Osteoblast (primary cell): ENCODE measurements around the gene PRR23E. TPM values are rescaled to one million over a fixed set of nuclear protein-coding genes. Genes with fewer than 3 reads are reported as not detected.

ENCODE experiments used
- DNase-seq: peaks from one replicate; pipeline ENCODE4 v3.0.0; 2011; ENCODE audit warnings: low spot score, mixed read lengths; ENCODE audit not compliant: insufficient read length; ENCODE audit errors: missing footprints
- H2AFZ ChIP-seq: 2 replicates; pipeline ENCODE4 v1.6.0; 2011; ENCODE audit warnings: mild to moderate bottlenecking, low read length
- H3K27ac ChIP-seq: 2 replicates; pipeline ENCODE4 v1.5.1; 2011; ENCODE audit warnings: mild to moderate bottlenecking, low read depth, low read length, moderate library complexity
- H3K27me3 ChIP-seq: 2 replicates; pipeline ENCODE4 v1.6.0; 2012; ENCODE audit warnings: mild to moderate bottlenecking, control low read depth, inconsistent platforms, low read length, moderate library complexity; ENCODE audit not compliant: insufficient read depth
- H3K36me3 ChIP-seq: 2 replicates; pipeline ENCODE4 v1.5.1; 2011; ENCODE audit warnings: mild to moderate bottlenecking, low read length, control low read depth, moderate library complexity; ENCODE audit not compliant: insufficient read depth
- H3K4me1 ChIP-seq: 2 replicates; pipeline ENCODE4 v1.5.1; 2011; ENCODE audit warnings: mild to moderate bottlenecking, low read length, control low read depth, moderate library complexity; ENCODE audit not compliant: insufficient read depth
- H3K4me2 ChIP-seq: 2 replicates; pipeline ENCODE4 v1.6.0; 2011; ENCODE audit warnings: mild to moderate bottlenecking, low read length; ENCODE audit not compliant: insufficient read depth
- H3K4me3 ChIP-seq: fragments of 200-600 bp; sonication (generic); 3 replicates; pipeline ENCODE4 v1.5.1; 2012; ENCODE audit warnings: mild to moderate bottlenecking, low read length, inconsistent platforms; ENCODE audit not compliant: insufficient read depth
- H3K79me2 ChIP-seq: 2 replicates; pipeline ENCODE4 v1.6.0; 2012; ENCODE audit warnings: mild to moderate bottlenecking, low read length, control low read depth, inconsistent platforms; ENCODE audit not compliant: insufficient read depth
- H3K9me3 ChIP-seq: 2 replicates; pipeline ENCODE4 v1.5.1; 2011; ENCODE audit warnings: low read depth, low read length, control low read depth
- H4K20me1 ChIP-seq: 2 replicates; pipeline ENCODE4 v1.6.0; 2012; ENCODE audit warnings: mild to moderate bottlenecking, low read length, control low read depth; ENCODE audit not compliant: insufficient read depth
- total RNA-seq: library from RNA; depleted of rRNA; stranded (reverse); fragments of >200 nt; gene quantifications from 2 replicates; pipeline ENCODE4 v1.2.3, GENCODE V29; 2012
- TF ChIP-seq, protein P1 (sequence below): IDR thresholded peaks from 2 replicates; pipeline ENCODE4 v1.5.1; 2011; ENCODE audit warnings: mild to moderate bottlenecking, low read depth, low read length, moderate library complexity; ENCODE audit errors: extremely low read depth

Gene PRR23E
- total RNA-seq, 1 donor: not detected

DNA sequence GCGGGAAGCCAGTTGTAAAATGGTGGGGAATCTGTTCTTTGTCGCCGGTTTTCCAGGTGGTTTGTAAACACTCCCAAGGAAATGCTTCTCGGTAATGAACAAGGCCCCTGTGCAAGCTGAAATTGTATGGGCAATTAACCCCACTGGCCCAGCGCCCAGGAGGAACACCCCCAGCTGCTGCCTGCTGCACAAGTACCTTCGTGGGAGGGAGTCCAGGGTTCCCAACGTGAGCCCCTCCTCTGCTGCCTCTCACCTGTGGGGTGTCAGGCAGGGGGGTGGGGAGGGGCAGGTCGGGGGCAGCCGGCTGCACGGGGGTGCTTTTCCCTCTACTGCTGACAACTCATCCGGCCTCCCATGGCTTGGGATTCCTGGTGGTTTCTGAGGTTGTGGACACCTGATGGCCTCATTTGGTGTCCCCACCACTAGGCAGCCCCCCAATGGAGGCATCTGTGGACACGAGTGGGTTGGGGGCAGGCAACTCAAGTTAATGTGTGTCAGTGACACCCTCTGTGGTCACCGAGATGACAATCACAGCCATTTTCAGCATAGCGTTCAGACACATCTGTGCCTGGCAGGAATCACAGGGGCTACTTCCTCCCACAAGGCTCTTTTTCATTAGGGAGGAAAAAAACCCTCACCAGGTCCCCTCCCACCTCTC lies 35.6 kb upstream of the PRR23E start:
- Histone ChIP-seq H3K4me1 (peaks cover 2% of the 10 kb centered on the region), H3K36me3 (no peaks in the 10 kb centered on the region), H2AFZ (no peak overlapping the region), H3K4me3 (no peak overlapping the region), H3K27me3 (peaks cover 13% of the 10 kb centered on the region), H3K79me2 (no peaks in the 10 kb centered on the region), H4K20me1 (no peaks in the 10 kb centered on the region), H3K27ac (no peak overlapping the region), H3K4me2 (no peak overlapping the region), H3K9me3 (no peaks in the 10 kb centered on the region)
- TF ChIP-seq, protein P1, sequence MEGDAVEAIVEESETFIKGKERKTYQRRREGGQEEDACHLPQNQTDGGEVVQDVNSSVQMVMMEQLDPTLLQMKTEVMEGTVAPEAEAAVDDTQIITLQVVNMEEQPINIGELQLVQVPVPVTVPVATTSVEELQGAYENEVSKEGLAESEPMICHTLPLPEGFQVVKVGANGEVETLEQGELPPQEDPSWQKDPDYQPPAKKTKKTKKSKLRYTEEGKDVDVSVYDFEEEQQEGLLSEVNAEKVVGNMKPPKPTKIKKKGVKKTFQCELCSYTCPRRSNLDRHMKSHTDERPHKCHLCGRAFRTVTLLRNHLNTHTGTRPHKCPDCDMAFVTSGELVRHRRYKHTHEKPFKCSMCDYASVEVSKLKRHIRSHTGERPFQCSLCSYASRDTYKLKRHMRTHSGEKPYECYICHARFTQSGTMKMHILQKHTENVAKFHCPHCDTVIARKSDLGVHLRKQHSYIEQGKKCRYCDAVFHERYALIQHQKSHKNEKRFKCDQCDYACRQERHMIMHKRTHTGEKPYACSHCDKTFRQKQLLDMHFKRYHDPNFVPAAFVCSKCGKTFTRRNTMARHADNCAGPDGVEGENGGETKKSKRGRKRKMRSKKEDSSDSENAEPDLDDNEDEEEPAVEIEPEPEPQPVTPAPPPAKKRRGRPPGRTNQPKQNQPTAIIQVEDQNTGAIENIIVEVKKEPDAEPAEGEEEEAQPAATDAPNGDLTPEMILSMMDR: no peak
- no peak for DNase-seq

DNA sequence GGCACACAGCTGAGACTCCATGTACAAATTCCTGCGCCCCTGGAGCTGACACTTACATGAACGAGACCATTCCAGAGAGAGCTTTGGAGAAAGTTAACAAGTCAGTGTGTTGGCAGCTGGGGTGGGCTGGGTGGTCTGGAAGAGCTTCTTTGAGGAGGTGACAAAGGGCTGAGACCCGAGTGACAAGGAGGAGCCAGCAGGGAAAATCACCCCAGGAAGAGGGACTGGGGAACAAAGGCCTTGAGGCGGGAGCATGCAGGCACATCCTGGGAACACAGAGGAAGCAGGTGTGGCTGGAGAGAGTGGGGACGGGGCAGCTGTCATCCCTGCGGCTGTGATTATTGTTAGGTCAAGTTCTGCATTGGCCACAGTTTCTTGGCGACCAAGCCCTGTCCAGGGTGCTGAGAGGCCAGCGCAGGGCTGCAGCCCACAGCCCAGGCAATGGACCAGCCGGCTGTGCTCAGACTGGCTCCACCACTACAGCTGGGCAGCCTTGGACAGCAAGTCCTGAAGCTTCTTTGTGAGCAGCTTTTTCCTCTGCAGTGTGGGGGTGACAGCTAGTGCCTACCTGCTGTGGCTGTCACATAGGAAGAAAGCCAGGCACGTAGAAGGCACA lies 34.2 kb upstream of the PRR23E start:
- no peak overlapping the region for H2AFZ ChIP-seq
- TF ChIP-seq, protein P1: no peak

DNA sequence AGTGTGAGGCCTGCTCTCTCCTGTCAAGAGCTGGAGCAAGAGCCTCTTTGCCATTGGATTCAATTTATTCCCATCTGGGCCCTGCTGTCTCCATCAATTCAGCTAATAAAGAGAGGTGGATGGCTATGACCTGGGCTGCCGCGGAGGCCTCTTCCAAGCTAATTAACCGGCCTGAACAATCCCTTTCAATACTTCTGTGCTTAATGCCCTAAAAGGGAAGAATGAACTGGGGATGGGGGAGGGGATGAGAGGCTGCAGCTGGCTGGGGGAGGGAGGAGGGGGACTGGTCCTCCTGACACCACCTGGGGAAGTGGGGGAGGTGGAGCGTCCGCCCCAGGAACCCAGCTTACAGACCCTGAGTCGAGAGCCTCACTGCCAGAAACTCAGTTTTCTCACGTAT lies 33.4 kb upstream of the PRR23E start:
- no peak overlapping the region for H3K4me2 ChIP-seq
- no peaks in the 10 kb centered on the region for H3K4me1 ChIP-seq
- no peak overlapping the region for H2AFZ ChIP-seq
- no peaks in the 10 kb centered on the region for H3K9me3 ChIP-seq
- no peak overlapping the region for H3K4me3 ChIP-seq
- H3K79me2 ChIP-seq: no peaks in the 10 kb centered on the region
- H4K20me1 ChIP-seq: no peaks in the 10 kb centered on the region
- no peaks in the 10 kb centered on the region for H3K36me3 ChIP-seq
- no peak overlapping the region for H3K27ac ChIP-seq
- H3K27me3 ChIP-seq: peaks cover 17% of the 10 kb centered on the region
- no peak for DNase-seq
- TF ChIP-seq, protein P1: no peak

More for the DNA sequence above, 34.2 kb upstream of the PRR23E start:
- Histone ChIP-seq H3K4me2 (no peak overlapping the region), H4K20me1 (no peaks in the 10 kb centered on the region), H3K9me3 (no peaks in the 10 kb centered on the region), H3K27ac (no peak overlapping the region), H3K4me3 (no peak overlapping the region), H3K27me3 (peaks cover 17% of the 10 kb centered on the region), H3K4me1 (no peaks in the 10 kb centered on the region), H3K36me3 (no peaks in the 10 kb centered on the region), H3K79me2 (no peaks in the 10 kb centered on the region)
- peak; percentile 83 for DNase-seq

DNA sequence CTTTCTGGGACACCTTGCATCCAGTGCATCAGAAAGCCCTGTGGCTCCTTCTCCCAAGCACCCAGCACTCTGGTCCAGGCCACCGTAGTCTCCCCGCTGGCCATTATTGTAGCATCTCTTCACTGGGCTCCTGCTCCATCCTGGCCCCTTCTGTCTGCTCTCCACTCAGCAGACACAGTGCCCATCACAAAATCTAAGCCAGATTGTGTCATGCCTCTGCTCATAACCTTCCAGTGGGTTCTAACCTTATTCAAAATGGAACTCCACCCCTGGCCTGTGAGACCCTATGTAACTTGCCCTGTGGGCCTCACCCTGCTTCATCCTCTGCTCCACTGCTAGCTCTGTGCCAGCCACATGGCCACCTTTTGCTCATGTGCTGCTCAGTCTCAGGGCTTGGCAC lies 31.7 kb upstream of the PRR23E start:
- Histone ChIP-seq H2AFZ (no peak overlapping the region), H3K4me1 (no peaks in the 10 kb centered on the region), H3K27ac (no peak overlapping the region), H3K27me3 (peaks cover 17% of the 10 kb centered on the region), H3K9me3 (no peaks in the 10 kb centered on the region), H3K4me2 (no peak overlapping the region), H3K79me2 (no peaks in the 10 kb centered on the region), H4K20me1 (no peaks in the 10 kb centered on the region), H3K36me3 (no peaks in the 10 kb centered on the region), H3K4me3 (no peak overlapping the region)
- no peak for DNase-seq
- TF ChIP-seq, protein P1: no peak
